Keratinocyte (primary cell): ENCODE data around the gene ADCY5.

Experiments used
- EZH2 ChIP-seq: IDR thresholded peaks from one replicate; pipeline ENCODE4 v1.6.1; 2012; ENCODE audit warnings: inconsistent platforms, mild to moderate bottlenecking, low read length, moderate library complexity
- TF ChIP-seq, protein P1 (sequence below), 3 experiments: IDR thresholded peaks in 1 of 3; conservative IDR thresholded peaks in 1 of 3; optimal IDR thresholded peaks in 1 of 3; 2 replicates in 2 of 3; 3 replicates in 1 of 3; pipeline versions ENCODE3 to v1.5.1; 2011; ENCODE audit warnings: low read length in 3 of 3, mild to moderate bottlenecking in 3 of 3, moderate library complexity in 2 of 3, control low read depth in 1 of 3, inconsistent platforms in 1 of 3; ENCODE audit not compliant: insufficient read depth in 2 of 3; ENCODE audit errors: extremely low read depth in 1 of 3

DNA sequence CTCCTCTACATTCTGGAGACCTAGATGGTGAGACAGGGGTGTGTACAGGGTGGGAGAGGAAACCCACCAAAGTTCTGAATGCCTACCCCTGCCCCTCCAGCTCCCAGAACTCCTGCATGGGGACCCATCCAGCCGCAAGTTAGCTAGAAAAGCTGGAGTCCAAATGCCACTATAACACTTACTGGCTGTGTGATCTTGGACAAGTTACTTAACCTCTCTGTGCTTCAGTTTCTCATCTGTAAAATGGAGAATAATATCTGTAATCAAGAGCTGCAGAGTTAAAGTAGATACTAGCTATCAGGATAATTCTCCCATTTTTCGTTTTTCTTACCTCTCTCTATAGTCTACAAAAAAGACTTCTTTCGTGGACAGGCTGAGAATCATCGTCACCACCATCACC, 63.4 kb downstream of the ADCY5 start:
- TF ChIP-seq, protein P1, sequence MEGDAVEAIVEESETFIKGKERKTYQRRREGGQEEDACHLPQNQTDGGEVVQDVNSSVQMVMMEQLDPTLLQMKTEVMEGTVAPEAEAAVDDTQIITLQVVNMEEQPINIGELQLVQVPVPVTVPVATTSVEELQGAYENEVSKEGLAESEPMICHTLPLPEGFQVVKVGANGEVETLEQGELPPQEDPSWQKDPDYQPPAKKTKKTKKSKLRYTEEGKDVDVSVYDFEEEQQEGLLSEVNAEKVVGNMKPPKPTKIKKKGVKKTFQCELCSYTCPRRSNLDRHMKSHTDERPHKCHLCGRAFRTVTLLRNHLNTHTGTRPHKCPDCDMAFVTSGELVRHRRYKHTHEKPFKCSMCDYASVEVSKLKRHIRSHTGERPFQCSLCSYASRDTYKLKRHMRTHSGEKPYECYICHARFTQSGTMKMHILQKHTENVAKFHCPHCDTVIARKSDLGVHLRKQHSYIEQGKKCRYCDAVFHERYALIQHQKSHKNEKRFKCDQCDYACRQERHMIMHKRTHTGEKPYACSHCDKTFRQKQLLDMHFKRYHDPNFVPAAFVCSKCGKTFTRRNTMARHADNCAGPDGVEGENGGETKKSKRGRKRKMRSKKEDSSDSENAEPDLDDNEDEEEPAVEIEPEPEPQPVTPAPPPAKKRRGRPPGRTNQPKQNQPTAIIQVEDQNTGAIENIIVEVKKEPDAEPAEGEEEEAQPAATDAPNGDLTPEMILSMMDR (optimal IDR thresholded peaks at IDR 0.05 in 1 of 3, IDR thresholded peaks at IDR 0.05 in 1 of 3, conservative IDR thresholded peaks at IDR 0.05 in 1 of 3; ENCODE audit: extremely low read depth in 1 of 3, insufficient read depth in 2 of 3, low read length in 3 of 3) = no peak
- no peak for TF ChIP-seq EZH2
